WTC11 (cell line): ENCODE measurements around the gene LETM1. TPM values are rescaled to one million over a fixed set of nuclear protein-coding genes. Genes with fewer than 3 reads are reported as not detected.
A peak's percentile ranks its signal among the peaks of the same experiment; 100 is the strongest.

ENCODE experiments used
- ATAC-seq: fragments of 200-7000 bp; cut with Tn5 transposase; 2 replicates; pipeline ENCODE4 v1.10.0; 2021; ENCODE audit warnings: mild to moderate bottlenecking, moderate library complexity
- CTCF ChIA-PET: fragments of 300-600 bp; sonication (Branson Sonifier 250); formaldehyde crosslinking; loops from one replicate; lab custom pipeline; 2021; ENCODE audit warnings: antibody characterized with exemption; lab: Charles Lee
- POLR2A ChIA-PET: fragments of 350-600 bp; sonication (Branson Sonifier 250); formaldehyde crosslinking; loops from one replicate; lab custom pipeline; 2021; ENCODE audit warnings: antibody characterized with exemption; lab: Charles Lee
- DNase-seq: peaks from one replicate; pipeline ENCODE4 v3.0.0; 2021; ENCODE audit warnings: low spot score
- H3K27ac Mint-ChIP-seq: 2 replicates; pipeline ENCODE4 v1.8.0; 2021; ENCODE audit warnings: mixed read lengths
- H3K27me3 Mint-ChIP-seq: 2 replicates; pipeline ENCODE4 v1.8.0; 2021; ENCODE audit warnings: low read depth, mild to moderate bottlenecking, moderate library complexity, mixed read lengths
- H3K36me3 Mint-ChIP-seq: 2 replicates; pipeline ENCODE4 v1.8.0; 2021; ENCODE audit warnings: mixed read lengths
- H3K4me1 Mint-ChIP-seq: 2 replicates; pipeline ENCODE4 v1.8.0; 2022; ENCODE audit warnings: mixed read lengths
- H3K4me3 Mint-ChIP-seq: 2 replicates; pipeline ENCODE4 v1.8.0; 2021; ENCODE audit warnings: mild to moderate bottlenecking, moderate library complexity, mixed read lengths
- H3K9me3 Mint-ChIP-seq: 2 replicates; pipeline ENCODE4 v1.8.0; 2021; ENCODE audit warnings: mixed read lengths
- ATF2 ChIP-seq: sonication (generic); formaldehyde crosslinking; IDR thresholded peaks from 2 replicates; pipeline ENCODE4 v1.8.1; 2022; ENCODE audit warnings: low read depth, missing genetic modification reagents, borderline replicate concordance
- ATF6 ChIP-seq: sonication (generic); formaldehyde crosslinking; IDR thresholded peaks from 2 replicates; pipeline ENCODE4 v1.8.1; 2023; ENCODE audit warnings: mild to moderate bottlenecking, missing genetic modification reagents
- CBFB ChIP-seq: sonication (generic); formaldehyde crosslinking; IDR thresholded peaks from 2 replicates; pipeline ENCODE4 v1.8.1; 2022; ENCODE audit warnings: mild to moderate bottlenecking, low read depth, missing genetic modification reagents
- CTCF ChIP-seq: fragments of 200-600 bp; IDR thresholded peaks from 2 replicates; pipeline ENCODE4 v1.8.0; 2022; ENCODE audit warnings: antibody characterized with exemption
- E2F1 ChIP-seq: sonication (generic); formaldehyde crosslinking; IDR thresholded peaks from 2 replicates; pipeline ENCODE4 v1.8.0; 2022; ENCODE audit warnings: mild to moderate bottlenecking, missing genetic modification reagents
- ELF4 ChIP-seq: sonication (generic); formaldehyde crosslinking; IDR thresholded peaks from 2 replicates; pipeline ENCODE4 v1.8.1; 2022; ENCODE audit warnings: low read depth, mild to moderate bottlenecking, moderate library complexity, missing genetic modification reagents
- FOXK1 ChIP-seq: sonication (generic); formaldehyde crosslinking; IDR thresholded peaks from 2 replicates; pipeline ENCODE4 v1.8.0; 2022; ENCODE audit warnings: mild to moderate bottlenecking, moderate library complexity, missing genetic modification reagents
- FOXP1 ChIP-seq: sonication (generic); formaldehyde crosslinking; IDR thresholded peaks from 2 replicates; pipeline ENCODE4 v1.8.0; 2022; ENCODE audit warnings: missing genetic modification reagents, mild to moderate bottlenecking, moderate library complexity, borderline replicate concordance
- FOXP4 ChIP-seq: sonication (generic); formaldehyde crosslinking; IDR thresholded peaks from 2 replicates; pipeline ENCODE4 v1.8.0; 2022; ENCODE audit warnings: mild to moderate bottlenecking, missing genetic modification reagents
- GRHL2 ChIP-seq: fragments of 250-450 bp; sonication (Bioruptor Pico); IDR thresholded peaks from 2 replicates; pipeline ENCODE4 v1.8.0; 2022; ENCODE audit warnings: mild to moderate bottlenecking, moderate library complexity; ENCODE audit not compliant: insufficient replicate concordance, severe bottlenecking
- JUN ChIP-seq: sonication (generic); formaldehyde crosslinking; IDR thresholded peaks from 2 replicates; pipeline ENCODE4 v1.8.0; 2023; ENCODE audit warnings: mild to moderate bottlenecking, missing genetic modification reagents
- MYBL2 ChIP-seq: sonication (generic); formaldehyde crosslinking; IDR thresholded peaks from 2 replicates; pipeline ENCODE4 v1.8.1; 2023; ENCODE audit warnings: mild to moderate bottlenecking, moderate library complexity, missing genetic modification reagents
- NFATC4 ChIP-seq: fragments of 250-450 bp; sonication (Bioruptor Pico); IDR thresholded peaks from 2 replicates; pipeline ENCODE4 v1.9.0; 2021; ENCODE audit warnings: mild to moderate bottlenecking
- OVOL2 ChIP-seq: fragments of 250-450 bp; sonication (Bioruptor Pico); IDR thresholded peaks from 2 replicates; pipeline ENCODE4 v1.9.0; 2021; ENCODE audit warnings: mild to moderate bottlenecking, borderline replicate concordance
- PREB ChIP-seq: sonication (generic); formaldehyde crosslinking; IDR thresholded peaks from 2 replicates; pipeline ENCODE4 v1.8.1; 2022; ENCODE audit warnings: mild to moderate bottlenecking, missing genetic modification reagents, moderate library complexity, borderline replicate concordance
- TCF7 ChIP-seq: sonication (generic); formaldehyde crosslinking; IDR thresholded peaks from 2 replicates; pipeline ENCODE4 v1.8.0; 2022; ENCODE audit warnings: mild to moderate bottlenecking, low read depth, missing genetic modification reagents, moderate library complexity
- USF1 ChIP-seq: sonication (generic); formaldehyde crosslinking; IDR thresholded peaks from 2 replicates; pipeline ENCODE4 v1.8.0; 2022; ENCODE audit warnings: mild to moderate bottlenecking, missing genetic modification reagents
- ZBTB21 ChIP-seq: sonication (generic); formaldehyde crosslinking; IDR thresholded peaks from 2 replicates; pipeline ENCODE4 v1.8.1; 2023; ENCODE audit warnings: mild to moderate bottlenecking, missing genetic modification reagents, borderline replicate concordance
- ZNF121 ChIP-seq: sonication (generic); formaldehyde crosslinking; IDR thresholded peaks from 2 replicates; pipeline ENCODE4 v1.8.0; 2023; ENCODE audit warnings: missing genetic modification reagents
- ZNF423 ChIP-seq: fragments of 250-450 bp; sonication (Bioruptor Pico); IDR thresholded peaks from 2 replicates; pipeline ENCODE4 v2.1.2; 2022; ENCODE audit warnings: mild to moderate bottlenecking, moderate library complexity
- total RNA-seq: library from RNA; stranded (reverse); gene quantifications from 3 replicates; pipeline ENCODE4 v1.2.3, GENCODE V29; 2021

The LETM1 gene
- total RNA-seq, 1 experiment from 2014 or later, result 66.7 TPM

- Mint-ChIP-seq H3K27me3 (peaks cover 3% of the 10 kb centered on the region), H3K27ac (peak overlapping the region; percentile 58; the same call in 1 of the 2 replicates), H3K36me3 (peaks cover 40% of the 10 kb centered on the region), H3K9me3 (peaks cover 10% of the 10 kb centered on the region), H3K4me3 (no peak overlapping the region), H3K4me1 (peaks cover 10% of the 10 kb centered on the region)
- no peak for ATAC-seq
- CTCF ChIA-PET, result no interaction called here
- DNase-seq, result no peak
- TF ChIP-seq ZNF423 (no peak), MYBL2 (CRISPR knock-in tag) (no peak), ZBTB21 (CRISPR knock-in tag) (no peak)
- POLR2A ChIA-PET, result no interaction called here
These were observed 30.6 kb downstream of the LETM1 start for GRCh38 chr4:1825326-1825725.

GRCh38 chr4:1824746-1825145 is 31.2 kb downstream of the LETM1 start:
- TF ChIP-seq ATF2 (CRISPR knock-in tag) (no peak), TCF7 (no peak), ZNF121 (CRISPR knock-in tag) (no peak), FOXP1 (no peak), JUN (no peak), GRHL2 (no peak), NFATC4 (CRISPR knock-in tag) (no peak)
- Mint-ChIP-seq H3K4me1 (peaks cover 5% of the 10 kb centered on the region), H3K36me3 (peaks cover 41% of the 10 kb centered on the region), H3K4me3 (no peak overlapping the region), H3K27ac (no peak overlapping the region), H3K9me3 (peaks cover 5% of the 10 kb centered on the region), H3K27me3 (peaks cover 3% of the 10 kb centered on the region)
- CTCF ChIA-PET, result no interaction called here
- POLR2A ChIA-PET, result no interaction called here
- ATAC-seq (no peak), DNase-seq (no peak)

GRCh38 chr4:1823545-1823932 is 32.4 kb downstream of the LETM1 start:
- ATAC-seq (no peak), DNase-seq (no peak)
- Mint-ChIP-seq H3K4me1 (no peaks in the 10 kb centered on the region), H3K4me3 (no peak overlapping the region), H3K27me3 (no peaks in the 10 kb centered on the region), H3K9me3 (no peaks in the 10 kb centered on the region), H3K36me3 (peaks cover 43% of the 10 kb centered on the region), H3K27ac (no peak overlapping the region)
- TF ChIP-seq ATF6 (no peak), PREB (CRISPR knock-in tag) (no peak), FOXK1 (CRISPR knock-in tag) (no peak), OVOL2 (CRISPR knock-in tag) (no peak), CBFB (CRISPR knock-in tag) (no peak), CTCF (no peak), FOXP4 (no peak), USF1 (no peak), E2F1 (CRISPR knock-in tag) (no peak), ELF4 (CRISPR knock-in tag) (no peak)
- CTCF ChIA-PET, result no interaction called here
- POLR2A ChIA-PET, result no interaction called here
